ENCODE measurements around the gene PTGES3L. TPM values are rescaled to one million over a fixed set of nuclear protein-coding genes. Genes with fewer than 3 reads are reported as not detected.

Gene PTGES3L
- polyA plus RNA-seq, 1 of the 3 experiments (the other 2 are of a cell fraction) = 1.4 TPM

DNA sequence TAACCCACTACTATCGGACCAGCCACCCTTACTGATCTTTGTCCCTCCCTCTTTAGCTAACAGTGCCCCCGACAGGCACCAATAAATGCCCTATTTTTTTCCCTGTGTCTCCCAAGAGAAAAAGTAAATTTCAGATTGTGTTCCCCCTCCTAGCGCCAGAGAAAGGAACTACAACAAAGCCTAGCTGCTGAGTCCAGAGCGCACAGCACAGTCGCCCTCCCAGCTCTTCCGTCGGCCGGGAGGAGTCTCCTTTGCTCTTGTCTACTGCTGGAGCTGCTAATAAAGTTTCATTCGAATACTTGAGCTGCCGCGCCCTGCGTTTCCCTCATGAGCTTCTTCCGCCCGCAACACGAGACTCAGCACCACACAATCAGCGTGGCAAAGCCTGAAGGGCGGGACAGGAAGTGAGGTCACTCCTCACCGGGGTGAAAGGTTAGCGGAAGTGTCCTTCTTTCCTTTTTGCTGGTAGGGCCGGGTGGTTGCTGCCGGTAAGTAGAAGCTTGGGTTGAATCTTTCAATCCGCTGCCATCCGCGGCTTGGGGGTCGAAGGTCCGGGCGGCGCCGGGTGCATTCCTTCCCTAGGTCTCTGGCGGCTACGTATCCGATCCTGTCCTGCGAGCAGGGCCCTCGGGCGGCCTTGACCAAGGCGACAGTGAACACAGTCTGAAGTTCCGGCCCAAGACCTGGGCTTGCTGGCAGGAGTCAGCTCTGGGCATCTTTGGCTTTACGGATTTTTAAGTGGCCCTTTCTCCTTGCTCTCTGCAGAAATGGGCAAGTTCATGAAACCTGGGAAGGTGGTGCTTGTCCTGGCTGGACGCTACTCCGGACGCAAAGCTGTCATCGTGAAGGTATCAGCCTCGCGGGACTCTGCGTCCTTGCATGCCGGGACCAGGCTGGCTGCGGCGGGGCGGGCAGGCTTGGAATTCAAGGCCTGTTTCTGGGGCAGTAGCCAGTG is 18.4 kb upstream of the PTGES3L start, which contains the start of gene RPL27 (continued):
- peak; percentile 96 for TF ChIP-seq GABPA (IDR thresholded peaks at IDR 0.05; ENCODE audit: low read depth)
- peak; percentile 96 for TF ChIP-seq MXI1 (IDR thresholded peaks at IDR 0.05; ENCODE audit: low read depth, low read length)
- peak; percentile 77 for TF ChIP-seq USF1 (IDR thresholded peaks at IDR 0.05; ENCODE audit: borderline replicate concordance, low read depth)
- no peak; the same call in 1 of the 2 replicates for TF ChIP-seq REST (IDR thresholded peaks at IDR 0.05; ENCODE audit: low read depth, low read length)
- TF ChIP-seq TCF12 (IDR thresholded peaks at IDR 0.05) = peak; percentile 63
- TF ChIP-seq SMC3 (IDR thresholded peaks at IDR 0.05; ENCODE audit: low read depth, low read length) = peak; percentile 56
- TF ChIP-seq FOXM1 (IDR thresholded peaks at IDR 0.05; ENCODE audit: low read depth) = no peak
- TF ChIP-seq USF2 (IDR thresholded peaks at IDR 0.05; ENCODE audit: borderline replicate concordance, low read depth, low read length) = peak; percentile 34; the same call in 1 of the 2 replicates
- TF ChIP-seq RXRA (IDR thresholded peaks at IDR 0.05; ENCODE audit: borderline replicate concordance, low read depth) = no peak
- TF ChIP-seq, protein P1, sequence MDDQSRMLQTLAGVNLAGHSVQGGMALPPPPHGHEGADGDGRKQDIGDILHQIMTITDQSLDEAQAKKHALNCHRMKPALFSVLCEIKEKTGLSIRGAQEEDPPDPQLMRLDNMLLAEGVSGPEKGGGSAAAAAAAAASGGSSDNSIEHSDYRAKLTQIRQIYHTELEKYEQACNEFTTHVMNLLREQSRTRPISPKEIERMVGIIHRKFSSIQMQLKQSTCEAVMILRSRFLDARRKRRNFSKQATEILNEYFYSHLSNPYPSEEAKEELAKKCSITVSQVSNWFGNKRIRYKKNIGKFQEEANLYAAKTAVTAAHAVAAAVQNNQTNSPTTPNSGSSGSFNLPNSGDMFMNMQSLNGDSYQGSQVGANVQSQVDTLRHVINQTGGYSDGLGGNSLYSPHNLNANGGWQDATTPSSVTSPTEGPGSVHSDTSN (IDR thresholded peaks at IDR 0.05) = 0 out of 2 replicates have a peak, but pooled peaks have one; percentile 33
- TF ChIP-seq RAD21 (IDR thresholded peaks at IDR 0.05; ENCODE audit: low read length) = peak; percentile 70
- TF ChIP-seq CTCF (IDR thresholded peaks at IDR 0.05) = peak; percentile 77
- no peak for TF ChIP-seq MEF2A (IDR thresholded peaks at IDR 0.05; ENCODE audit: borderline replicate concordance, low read depth)
- TF ChIP-seq SIN3A (IDR thresholded peaks at IDR 0.05; ENCODE audit: borderline replicate concordance, low read depth, low read length) = peak; percentile 94; the same call in 1 of the 2 replicates
- TF ChIP-seq, protein P2, sequence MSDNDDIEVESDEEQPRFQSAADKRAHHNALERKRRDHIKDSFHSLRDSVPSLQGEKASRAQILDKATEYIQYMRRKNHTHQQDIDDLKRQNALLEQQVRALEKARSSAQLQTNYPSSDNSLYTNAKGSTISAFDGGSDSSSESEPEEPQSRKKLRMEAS (IDR thresholded peaks at IDR 0.05; ENCODE audit: low read depth) = peak; percentile 97
- TF ChIP-seq POLR2AphosphoS5 (IDR thresholded peaks at IDR 0.05; ENCODE audit: low read depth, low read length) = peak; percentile 97
- peak; percentile 22; the same call in 1 of the 2 replicates for TF ChIP-seq IRF3 (IDR thresholded peaks at IDR 0.05; ENCODE audit: low read depth, low read length)
- peak; percentile 74 for TF ChIP-seq RCOR1 (IDR thresholded peaks at IDR 0.05; ENCODE audit: low read length)
- TF ChIP-seq NRF1 (IDR thresholded peaks at IDR 0.05; ENCODE audit: low read depth, low read length) = no peak
- 0 out of 2 replicates have a peak, but pooled peaks have one; percentile 50 for TF ChIP-seq YY1 (IDR thresholded peaks at IDR 0.05; ENCODE audit: low read depth)
- TF ChIP-seq NFIC (IDR thresholded peaks at IDR 0.05; ENCODE audit: borderline replicate concordance) = peak; percentile 21; the same call in 1 of the 2 replicates
- no peak for TF ChIP-seq EZH2phosphoT487 (IDR thresholded peaks at IDR 0.05; ENCODE audit: borderline replicate concordance, low read depth)
